K562 (cell line): ENCODE results near the gene ERFL. TPM values are rescaled to one million over a fixed set of nuclear protein-coding genes. Genes with fewer than 3 reads are reported as not detected.

Source experiments
- BCOR ChIP-seq: fragments of 450-650 bp; IDR thresholded peaks from 2 replicates; pipeline ENCODE4 v1.6.1; 2016
- CHAMP1 ChIP-seq: fragments of 450-650 bp; IDR thresholded peaks from 2 replicates; pipeline ENCODE4 v1.6.1; 2016; ENCODE audit warnings: mild to moderate bottlenecking
- CREB3L1 ChIP-seq: fragments of 450-650 bp; IDR thresholded peaks from 2 replicates; pipeline ENCODE4 v1.6.1; 2014; ENCODE audit warnings: low read depth, mild to moderate bottlenecking, moderate library complexity, borderline replicate concordance
- GTF3C2 ChIP-seq: IDR thresholded peaks from 3 replicates; pipeline ENCODE4 v1.6.1; 2011; ENCODE audit warnings: borderline replicate concordance, mild to moderate bottlenecking, moderate library complexity; ENCODE audit not compliant: insufficient read length; ENCODE audit errors: extremely low read depth
- HMG20A ChIP-seq: fragments of 450-650 bp; formaldehyde crosslinking; conservative IDR thresholded peaks from 2 replicates; pipeline ENCODE4 v1.4.0; 2020; ENCODE audit warnings: mild to moderate bottlenecking, mixed read lengths
- PKNOX1 ChIP-seq: fragments of 450-650 bp; IDR thresholded peaks from 2 replicates; pipeline ENCODE4 v1.6.1; 2016
- POLR2G ChIP-seq: fragments of 200-400 bp; formaldehyde crosslinking; IDR thresholded peaks from 2 replicates; pipeline ENCODE4 v1.6.1; 2017; ENCODE audit warnings: low read depth, mild to moderate bottlenecking, antibody characterized with exemption, low read length, moderate library complexity
- RBM25 ChIP-seq: fragments of 200-400 bp; formaldehyde crosslinking; IDR thresholded peaks from 2 replicates; pipeline ENCODE4 v1.6.1; 2018; ENCODE audit warnings: low read length, low read depth, moderate library complexity; ENCODE audit not compliant: severe bottlenecking
- RBM39 ChIP-seq: fragments of 200-400 bp; formaldehyde crosslinking; optimal IDR thresholded peaks from 2 replicates; pipeline ENCODE3; 2018; ENCODE audit warnings: low read depth, low read length
- TCF7L2 ChIP-seq: fragments of 150-350 bp; IDR thresholded peaks from 2 replicates; pipeline ENCODE4 v1.6.1; 2016; ENCODE audit warnings: low read depth, mild to moderate bottlenecking, low read length, moderate library complexity
- ZBED1 ChIP-seq: IDR thresholded peaks from 2 replicates; pipeline ENCODE4 v1.6.1; 2014
- ZBTB7A ChIP-seq: IDR thresholded peaks from 2 replicates; pipeline ENCODE4 v1.6.1; 2011; ENCODE audit warnings: low read depth, mild to moderate bottlenecking, low read length, moderate library complexity, borderline replicate concordance; ENCODE audit not compliant: control insufficient read depth
- ZMIZ1 ChIP-seq, 2 experiments: fragments of 150-350 bp in 1 of 2; IDR thresholded peaks; 2 replicates each; pipeline ENCODE4 v1.6.1; 2012 to 2016; ENCODE audit warnings: low read depth in 2 of 2, low read length in 2 of 2, mild to moderate bottlenecking in 1 of 2, moderate library complexity in 1 of 2
- ZNF311 ChIP-seq: fragments of 250-450 bp; sonication (Bioruptor Pico); IDR thresholded peaks from 2 replicates; pipeline ENCODE4 v1.4.0; 2020; ENCODE audit warnings: mild to moderate bottlenecking, moderate library complexity
- polyA plus RNA-seq, 8 experiments: library from polyadenylated mRNA; depleted of rRNA in 4 of 8; stranded (reverse) in 5 of 8; unstranded in 3 of 8; fragments of >200 nt; fragmentation: Nextera tagmentation in 2 of 8; fragmentation: Illumina TruSeq in 1 of 8; extraction: Ambion mirVana in 2 of 8; extraction: Trizol in 1 of 8; gene quantifications; 2 replicates each; pipeline versions ENCODE4 v1.2.1 to v1.2.3, GENCODE V29; 2011 to 2014; ENCODE audit warnings: inconsistent platforms in 1 of 8, missing spikeins in 1 of 8
- total RNA-seq, 7 experiments: library from RNA; depleted of rRNA in 6 of 7; stranded (reverse); fragments of >200 nt in 6 of 7; fragmentation: Illumina TruSeq in 2 of 7; extraction: Trizol in 2 of 7; gene quantifications; 2 replicates each; pipeline versions ENCODE4 v1.2.1 to v1.2.3, GENCODE V29; 2011 to 2021; ENCODE audit warnings: low replicate concordance in 1 of 7

ERFL gene
- total and polyA plus RNA-seq, 9 of the 15 experiments (the other 6 are each of a cell fraction or from before 2014, with no cell fraction given) = 0.07 to 0.75 (median 0.32) TPM; not detected in 4

GRCh38 chr19:41877916-41878905 lies 50.0 kb downstream of the ERFL start (continued):
- TF ChIP-seq RBM39 (no peak), HMG20A (CRISPR knock-in tag) (no peak), GTF3C2 (no peak), RBM25 (peak; percentile 28), ZBTB7A (peak; percentile 9; the same call in 1 of the 2 replicates), ZMIZ1 (IDR thresholded peaks at IDR 0.05; ENCODE audit: low read depth in 2 of 2, low read length in 2 of 2) (no peak), ZNF311 (no peak), TCF7L2 (no peak), PKNOX1 (0 out of 2 replicates have a peak, but pooled peaks have one; percentile 29), POLR2G (0 out of 2 replicates have a peak, but pooled peaks have one; percentile 32), CHAMP1 (no peak), ZBED1 (no peak), CREB3L1 (no peak), BCOR (peak; percentile 67; the same call in 1 of the 2 replicates)
